GM21723 (cell line): Measurements from ENCODE around the gene TTLL1.
"Not testable (repeated sequence)": the region's sequence is repeated elsewhere in the genome, so short reads cannot be mapped to it uniquely, and the experiment has no call there.

Source experiments
- ATAC-seq: cut with Tn5 transposase; IDR thresholded peaks from one replicate; pipeline ENCODE4 v1.9.1; 2021; ENCODE audit warnings: mild to moderate bottlenecking, moderate library complexity; ENCODE audit not compliant: unreplicated experiment

TTLL1 gene

DNA sequence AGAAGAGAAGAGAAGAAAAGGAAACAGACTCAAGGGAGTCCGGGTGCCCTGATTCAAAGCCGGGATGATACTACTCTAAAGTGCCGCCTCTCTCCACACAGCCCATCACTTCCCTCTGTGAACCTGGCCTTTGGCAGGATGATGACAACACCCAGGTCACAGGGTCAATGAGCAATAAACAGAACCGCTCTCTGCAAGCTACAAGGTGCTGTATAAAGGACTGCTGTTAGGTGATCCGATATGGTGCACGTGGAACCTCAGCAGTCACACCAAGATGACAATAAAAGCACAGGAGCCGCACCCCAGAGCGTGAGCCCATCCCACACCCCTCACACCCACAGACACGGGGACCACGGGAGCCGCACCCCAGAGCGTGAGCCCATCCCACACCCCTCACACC is 10.7 kb downstream of the TTLL1 start:
- no peak for ATAC-seq

DNA sequence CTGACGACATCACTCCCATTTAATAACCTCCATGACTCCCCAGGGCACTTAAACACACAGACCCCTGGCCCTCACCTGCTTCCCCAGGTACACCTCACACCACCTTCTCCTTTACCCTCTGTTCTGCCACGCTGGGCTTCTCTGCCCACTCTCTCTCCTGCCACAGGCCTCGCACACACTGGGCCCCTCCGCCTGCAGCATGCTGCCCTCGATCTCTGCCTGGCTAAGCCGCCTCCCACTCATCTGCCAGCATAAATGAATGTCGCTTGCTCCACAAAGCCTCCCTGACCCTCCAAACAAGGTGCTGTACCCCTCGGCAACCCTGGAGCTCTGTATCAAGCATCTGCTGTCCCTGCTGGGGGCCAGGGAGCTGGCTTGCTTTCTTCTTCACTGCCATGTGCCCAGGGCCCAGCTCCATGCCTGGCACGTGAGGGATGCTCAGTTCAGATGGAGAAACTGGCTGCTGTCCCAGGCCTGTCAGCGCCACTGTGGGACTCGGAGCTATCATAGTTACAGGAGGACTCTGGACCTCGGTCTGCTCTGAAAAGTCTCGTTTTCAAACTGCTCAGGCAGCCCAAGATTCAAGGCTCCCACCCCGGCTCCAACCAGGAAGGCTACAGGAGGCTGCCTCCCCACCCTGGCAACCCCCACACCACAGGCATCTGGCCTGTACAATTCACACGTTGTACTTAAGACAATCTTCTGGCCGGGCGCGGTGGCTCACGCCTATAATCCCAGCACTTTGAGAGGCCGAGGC is 11.9 kb downstream of the TTLL1 start:
- ATAC-seq, result no peak

DNA sequence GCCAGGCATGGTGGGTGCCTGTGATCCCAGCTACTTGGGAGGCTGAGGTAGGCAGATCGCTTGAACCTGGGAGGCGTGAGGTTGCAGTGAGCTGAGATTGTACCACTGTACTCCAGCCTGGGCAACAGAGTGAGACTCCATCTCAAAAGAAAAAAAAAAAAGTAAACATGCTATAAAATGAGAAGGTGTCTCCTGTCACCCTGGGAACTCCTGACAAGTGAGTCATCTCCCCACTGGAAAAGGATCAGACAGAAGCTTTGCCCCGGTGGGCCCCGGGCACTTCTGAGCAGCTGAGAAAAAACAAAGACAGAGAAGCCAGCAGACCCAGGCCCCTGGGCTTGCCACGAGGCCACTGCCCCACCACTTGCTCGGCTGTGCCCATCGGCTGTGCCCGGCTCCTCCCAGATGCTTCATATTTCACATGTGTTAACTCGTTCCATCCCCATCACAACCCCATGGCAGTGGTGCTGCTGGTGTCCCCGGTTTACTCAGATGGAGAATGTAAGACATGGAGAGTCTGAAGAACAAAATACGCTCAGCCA is 22.3 kb downstream of the TTLL1 start:
- ATAC-seq, result no peak

DNA sequence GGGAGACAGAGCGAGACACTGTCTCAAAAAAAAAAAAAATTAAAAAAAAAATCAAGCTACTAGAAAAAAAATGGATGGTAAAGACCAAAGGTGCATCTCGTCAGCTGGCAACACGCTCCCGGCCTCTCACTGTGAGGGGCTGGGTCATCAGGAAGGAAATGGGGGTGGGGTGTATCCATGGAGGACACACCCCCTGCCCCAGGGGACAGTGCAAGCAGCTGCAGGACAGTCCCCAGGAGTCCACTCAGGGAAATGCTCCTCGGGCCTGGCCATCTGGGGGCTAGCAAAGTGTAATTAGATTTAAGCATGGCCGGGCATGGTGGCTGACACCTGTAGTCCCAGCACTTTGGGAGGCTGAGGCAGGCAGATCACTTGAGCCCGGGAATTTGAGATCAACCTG is 23.1 kb downstream of the TTLL1 start:
- ATAC-seq, result no peak

DNA sequence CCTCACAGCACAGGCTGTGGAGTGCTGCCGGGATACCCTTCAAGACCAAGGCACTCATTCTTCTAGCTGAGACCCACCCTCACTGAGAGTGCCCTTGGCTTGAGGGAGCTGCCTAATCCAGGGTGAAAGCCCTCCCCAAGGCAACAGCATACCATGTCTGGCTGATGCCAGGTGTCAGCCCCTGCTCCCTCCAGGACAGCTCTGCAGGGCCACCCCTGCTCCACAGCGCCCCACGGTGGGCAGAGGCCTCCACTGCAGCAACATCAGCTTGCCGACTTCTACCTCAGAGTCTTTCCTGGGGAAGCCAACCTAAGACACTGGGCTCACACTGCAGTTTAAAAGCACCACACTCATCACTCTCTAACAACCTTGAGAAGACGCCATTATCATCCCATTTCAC is 29.0 kb downstream of the TTLL1 start:
- ATAC-seq, result no peak

DNA sequence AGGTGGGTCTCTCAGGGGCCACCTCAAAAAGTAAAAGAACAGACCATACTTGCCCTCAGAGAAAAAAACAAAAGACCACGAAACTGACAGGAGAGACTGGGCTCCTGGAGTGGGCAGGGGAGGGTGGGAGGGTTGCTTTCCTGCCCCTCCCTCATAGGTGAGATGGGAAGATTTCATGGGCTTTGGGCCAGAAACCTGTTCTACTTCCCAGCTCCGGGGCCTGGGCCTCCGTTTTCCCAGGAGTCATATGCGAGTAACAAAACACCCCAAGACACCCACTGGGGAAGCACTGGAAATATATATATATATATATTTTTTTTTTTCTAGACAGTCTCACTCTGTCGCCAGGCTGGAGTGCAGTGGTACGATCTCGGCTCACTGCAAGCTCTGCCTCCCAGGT is 31.6 kb downstream of the TTLL1 start:
- ATAC-seq, result no peak

DNA sequence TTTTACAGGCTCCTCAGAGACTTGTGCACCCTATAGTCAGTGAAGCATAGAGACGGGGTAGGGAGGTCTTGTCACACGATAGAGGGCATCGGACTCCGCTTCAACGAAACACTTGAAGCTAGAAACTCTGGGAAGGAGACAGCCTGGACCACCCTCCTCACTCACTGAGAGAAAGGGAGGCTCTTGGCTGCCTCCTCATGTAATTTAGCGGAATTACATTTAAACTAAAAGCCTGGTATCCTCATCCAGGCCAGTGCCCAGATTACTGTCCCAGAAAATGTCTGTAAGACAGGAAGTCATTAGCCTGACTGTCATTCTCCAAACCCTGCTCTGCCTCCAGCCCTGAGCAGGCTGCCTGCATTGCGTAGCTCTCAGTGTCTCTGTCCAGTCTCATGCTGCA is 36.0 kb downstream of the TTLL1 start:
- ATAC-seq, result no peak

DNA sequence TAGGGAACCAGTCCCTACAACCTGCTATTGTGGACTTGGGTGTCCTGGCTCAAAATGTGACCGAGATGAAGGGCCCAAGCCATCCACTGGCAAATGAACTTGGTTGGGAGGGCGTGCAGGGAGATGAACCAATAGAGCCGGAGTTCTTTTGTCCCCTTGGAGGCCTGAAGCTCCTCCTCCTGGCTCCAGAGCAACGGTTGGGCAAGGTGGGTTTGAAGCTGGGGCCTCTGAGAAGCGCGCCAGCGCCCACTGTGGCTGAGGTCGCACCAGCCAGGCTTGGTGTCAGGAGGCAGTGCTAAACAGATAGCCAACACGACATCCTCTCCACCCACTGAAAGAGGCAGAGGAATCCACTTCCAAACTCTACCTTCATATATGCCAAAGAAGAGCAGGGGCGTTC is 38.2 kb downstream of the TTLL1 start:
- ATAC-seq, result no peak

DNA sequence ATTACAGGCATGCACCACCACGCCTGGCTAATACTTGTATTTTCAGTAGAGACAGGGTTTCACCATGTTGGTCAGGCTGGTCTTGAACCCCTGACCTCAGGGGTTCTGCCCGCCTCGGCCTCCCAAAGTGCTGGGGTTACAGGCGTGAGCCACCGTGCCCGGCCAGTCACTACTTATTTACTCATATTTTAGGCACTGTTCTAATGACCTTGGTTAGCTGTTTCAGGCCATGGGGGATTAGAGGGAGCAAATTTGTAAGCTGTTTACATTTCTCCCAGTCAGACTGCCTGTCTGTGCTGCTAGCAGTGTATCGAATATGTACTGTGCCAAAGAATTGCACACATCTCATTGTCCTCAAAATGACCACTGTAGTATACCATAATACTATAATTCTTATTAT is 41.6 kb downstream of the TTLL1 start:
- ATAC-seq, result no peak

DNA sequence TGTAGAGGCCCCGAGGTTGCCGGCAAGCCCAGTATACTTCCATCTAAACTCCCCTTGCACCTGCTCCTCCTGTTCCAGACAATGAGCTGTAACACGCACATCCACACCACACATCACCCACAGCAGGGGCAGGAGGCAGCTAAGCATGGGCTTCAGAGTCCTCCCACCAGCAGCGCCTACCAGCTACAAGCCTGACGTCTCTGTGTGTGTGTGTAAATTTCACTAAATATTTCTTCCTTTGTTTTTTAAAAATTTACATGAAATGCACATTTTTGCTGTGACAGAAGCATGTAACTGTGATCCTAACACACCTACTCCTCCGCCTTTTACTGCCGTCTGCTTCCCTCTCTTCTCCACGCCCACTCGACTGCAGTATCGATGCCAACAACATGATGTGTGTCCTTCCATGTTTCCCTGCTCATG is 44.9 kb downstream of the TTLL1 start:
- ATAC-seq, result no peak

DNA sequence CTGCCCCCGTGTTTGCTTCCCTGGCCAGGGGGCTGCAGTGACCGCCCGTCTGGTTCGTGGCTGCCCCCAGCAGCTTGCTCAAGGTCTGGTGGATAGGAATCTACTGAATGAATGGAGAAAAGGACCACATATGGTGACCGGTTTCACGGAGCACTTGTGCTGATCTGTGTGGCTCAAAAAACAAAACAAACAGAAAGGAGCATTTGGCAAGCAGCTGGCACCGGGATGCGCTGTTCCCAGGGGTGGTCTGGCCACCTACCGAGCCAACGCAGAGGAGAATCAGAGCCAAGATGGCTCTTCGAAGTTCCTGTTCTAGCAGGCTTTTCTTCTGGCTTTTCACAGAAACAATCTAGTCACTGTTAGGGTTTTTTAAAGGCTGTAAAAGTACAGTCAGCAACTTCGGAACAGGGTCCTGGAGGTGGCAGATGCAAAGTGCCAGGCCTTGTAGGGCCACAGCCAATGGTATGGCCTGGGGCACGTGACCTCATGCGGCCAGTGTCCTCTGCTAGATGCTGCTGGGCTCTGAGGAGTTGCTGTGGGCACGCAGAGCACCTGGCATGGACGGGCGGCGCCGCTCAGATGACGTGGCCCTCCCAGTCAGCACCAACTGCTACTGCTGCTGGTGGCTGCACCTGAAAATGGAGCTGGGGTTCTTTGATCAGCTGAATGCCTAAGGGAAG is 47.0 kb downstream of the TTLL1 start:
- ATAC-seq, result no peak

DNA sequence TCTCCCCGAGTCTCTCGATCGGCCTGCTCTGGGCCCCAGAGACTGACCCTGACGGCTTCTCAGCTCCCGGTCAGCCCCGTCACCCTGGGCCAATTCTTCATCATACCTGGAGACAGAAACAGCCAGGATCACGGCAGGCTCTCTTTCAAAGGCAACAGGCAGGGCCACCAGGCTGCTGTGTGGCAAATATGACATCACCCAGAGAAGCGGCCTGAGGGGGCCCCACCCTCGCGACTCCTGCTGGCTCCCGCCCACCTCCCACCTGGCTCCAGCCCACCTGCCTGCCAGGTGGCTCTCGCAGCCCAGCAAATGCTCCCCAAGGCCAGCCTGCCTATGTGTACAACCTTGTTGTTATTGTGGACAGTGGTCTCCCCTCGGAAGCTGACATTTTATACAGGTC is 49.4 kb downstream of the TTLL1 start:
- ATAC-seq, result no peak

DNA sequence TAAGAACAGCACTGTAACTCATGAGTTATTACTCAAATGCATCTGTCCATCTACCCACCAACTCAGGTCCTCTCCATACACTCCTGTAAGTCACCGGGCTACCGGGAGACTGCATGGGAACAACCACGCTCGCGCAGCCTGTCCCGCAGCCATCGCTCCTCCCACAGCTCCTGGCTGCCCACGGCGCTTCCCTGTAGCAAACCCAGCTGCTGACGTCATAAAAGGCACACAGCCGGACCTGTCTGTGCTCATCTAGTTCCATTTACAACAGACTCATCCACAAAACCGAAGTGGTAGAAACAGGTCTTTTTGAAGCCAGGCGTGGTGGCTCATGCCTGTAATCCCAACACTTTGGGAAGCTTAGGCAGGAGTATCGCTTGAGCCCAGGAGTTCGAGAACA is 50.9 kb downstream of the TTLL1 start:
- no peak for ATAC-seq

DNA sequence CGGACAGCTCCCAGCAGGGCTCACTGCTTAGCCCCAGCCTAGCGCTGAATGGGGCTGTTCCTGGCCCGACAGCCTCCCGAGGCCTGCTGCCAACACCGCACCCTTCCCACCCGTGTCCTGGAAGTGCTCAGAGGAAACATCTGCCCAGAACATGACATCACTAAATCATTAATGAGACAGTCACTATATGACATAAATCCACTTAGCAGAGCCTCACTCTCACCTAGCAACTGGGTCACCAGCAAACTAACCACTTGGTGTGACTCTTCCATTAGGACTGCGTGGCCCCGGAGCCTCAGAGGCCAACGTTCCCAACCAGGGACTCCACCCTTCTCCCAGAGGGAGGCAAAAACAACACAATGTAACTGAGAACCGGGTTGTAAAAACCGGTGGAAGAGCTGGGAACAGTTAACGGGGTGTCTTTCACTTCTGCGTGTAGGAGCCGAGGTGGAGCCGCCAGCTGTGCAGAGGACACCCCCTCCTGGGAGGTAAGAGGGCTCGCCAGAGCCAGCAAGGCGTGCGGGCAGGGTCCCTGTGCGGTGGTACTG is 52.8 kb downstream of the TTLL1 start:
- ATAC-seq, result no peak

DNA sequence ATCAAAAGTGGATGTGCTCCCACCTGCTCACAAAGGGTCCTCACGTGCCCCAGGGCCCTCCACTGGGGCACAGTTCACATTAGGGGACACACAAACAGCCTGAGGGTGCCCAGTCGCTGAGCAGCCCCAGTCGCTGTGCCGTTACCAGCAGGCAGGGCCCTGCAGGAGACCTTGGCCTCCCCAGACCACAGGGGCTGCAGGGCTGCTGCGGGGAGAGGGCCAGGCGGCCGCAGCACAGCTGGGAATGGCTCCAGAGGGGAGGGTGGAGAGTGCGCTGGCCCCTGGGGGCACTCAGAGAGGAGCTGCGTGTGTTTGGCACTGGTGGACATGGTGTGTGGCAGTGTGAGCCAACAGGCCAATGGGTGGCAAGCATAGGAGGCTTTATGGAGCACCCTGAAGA is 53.9 kb downstream of the TTLL1 start:
- ATAC-seq, result no peak

DNA sequence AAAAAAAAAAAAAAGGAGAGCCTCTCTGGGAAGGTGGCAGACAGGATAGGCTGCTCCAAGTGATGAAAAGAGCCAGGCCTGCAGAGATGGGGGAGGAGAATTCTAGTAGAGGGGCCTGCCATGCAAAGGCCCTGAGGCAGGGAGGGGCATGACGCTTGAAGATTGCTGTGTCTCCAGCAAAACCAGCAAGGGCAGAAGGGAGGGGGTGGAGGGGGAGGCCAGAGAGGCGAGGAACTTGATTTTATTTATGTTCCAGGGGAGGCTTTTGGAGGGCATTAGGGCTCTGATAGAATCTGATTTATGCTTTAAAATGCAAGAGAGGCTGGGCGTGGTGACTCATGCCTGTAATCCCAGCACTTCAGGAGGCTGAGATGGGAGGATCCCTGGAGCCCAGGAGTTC is 57.6 kb downstream of the TTLL1 start:
- ATAC-seq, result no peak

DNA sequence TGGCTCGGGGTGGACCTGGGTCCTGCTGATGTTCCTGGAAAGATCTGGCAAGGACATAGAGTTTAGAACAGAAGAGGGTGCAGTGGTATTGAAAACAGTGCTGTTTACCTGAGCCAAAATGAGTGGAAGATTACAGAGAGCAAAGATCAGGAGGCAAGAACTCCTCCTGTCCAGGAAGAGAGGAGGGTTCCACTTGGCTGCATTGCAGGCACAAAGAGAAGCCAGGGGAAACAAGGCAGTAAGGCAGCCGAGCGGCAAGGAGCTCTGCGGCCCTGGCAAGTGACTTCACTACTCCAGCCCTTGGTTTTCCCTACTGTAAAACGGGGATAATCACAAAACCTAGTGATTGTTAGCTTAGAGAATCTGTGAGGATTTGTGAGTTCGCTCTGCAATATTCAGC is 70.6 kb downstream of the TTLL1 start:
- ATAC-seq, result no peak

DNA sequence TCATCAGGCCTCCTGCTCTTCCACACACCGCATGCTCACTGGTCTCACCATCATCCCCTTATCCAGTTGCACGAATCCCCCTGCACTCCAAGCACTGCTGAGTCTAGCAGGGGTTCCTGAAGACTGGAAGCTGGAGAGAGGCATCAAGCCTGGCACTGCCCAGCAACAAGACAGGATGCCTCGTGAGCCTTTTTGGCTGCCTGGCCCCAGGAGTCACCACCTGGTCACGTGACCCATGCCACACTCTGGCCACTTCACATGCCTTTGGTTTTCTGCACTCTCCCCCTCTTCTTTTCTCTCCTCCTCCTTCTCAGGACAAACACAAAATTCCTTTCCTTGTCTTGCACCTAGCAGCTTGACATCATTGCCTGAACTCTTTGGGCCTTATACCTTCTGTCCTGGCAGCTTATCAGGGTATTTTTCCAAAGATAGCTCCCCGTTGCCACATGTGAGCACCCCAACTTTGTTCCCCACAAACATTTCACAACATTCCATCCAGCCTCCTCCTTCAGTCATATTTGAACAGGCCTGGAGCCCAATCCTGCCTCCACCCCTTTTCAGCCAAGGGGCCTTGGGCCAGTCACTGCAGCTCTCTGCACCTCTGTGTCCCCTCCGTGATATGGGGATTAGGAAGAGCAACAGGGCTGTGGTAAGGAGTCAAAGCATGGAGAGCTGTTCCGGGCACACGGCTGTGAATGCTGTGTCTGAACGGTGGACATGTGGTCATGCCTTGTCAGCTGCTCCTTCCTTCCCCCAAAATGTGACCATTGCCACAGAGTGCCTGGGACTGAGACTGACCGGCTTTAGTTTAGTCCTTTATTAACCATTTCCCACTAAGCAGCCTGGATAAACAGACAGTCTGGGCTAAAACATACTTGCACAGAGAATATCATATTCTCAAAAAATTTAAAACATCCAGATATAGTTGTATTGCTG is 71.4 kb downstream of the TTLL1 start:
- no peak for ATAC-seq

DNA sequence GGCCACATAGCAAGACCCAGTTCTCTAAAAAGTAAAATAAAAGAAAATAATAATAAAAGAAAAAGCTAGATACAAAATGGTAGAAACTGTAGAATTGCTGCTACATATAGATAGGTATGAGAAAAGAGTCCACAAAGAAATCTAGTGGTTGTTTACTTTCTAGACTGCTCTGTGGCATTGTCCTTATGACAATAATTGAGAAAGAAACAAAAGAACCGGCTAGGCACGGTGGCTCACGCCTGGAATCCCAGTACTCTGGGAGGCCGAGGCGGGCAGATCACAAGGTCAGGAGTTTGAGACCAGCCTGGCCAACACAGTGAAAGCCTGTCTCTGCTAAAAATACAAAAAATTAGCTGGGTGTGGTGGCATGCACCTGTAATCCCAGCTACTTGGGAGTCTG is 73.0 kb downstream of the TTLL1 start:
- ATAC-seq, result not testable (repeated sequence)

DNA sequence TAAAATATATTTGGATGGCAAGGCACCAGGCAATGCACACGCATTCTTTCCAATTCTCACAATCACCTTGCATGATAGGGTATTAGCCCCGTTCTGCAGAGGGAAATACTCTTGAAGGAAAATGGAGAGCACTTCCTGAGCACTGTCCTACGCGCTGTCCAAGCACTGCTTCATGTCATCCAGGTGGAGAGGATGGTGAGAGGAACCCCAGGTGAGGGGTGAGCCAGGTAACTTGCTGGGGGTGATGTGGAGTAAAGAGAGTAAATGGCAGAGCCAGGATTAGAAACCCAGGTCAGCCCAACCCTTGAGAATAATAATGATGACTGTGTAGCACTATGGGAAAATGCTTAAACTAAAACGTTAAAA is 73.5 kb downstream of the TTLL1 start:
- ATAC-seq, result no peak
